ENCODE data around the gene FABP2.
"Not testable (repeated sequence)": the region's sequence is repeated elsewhere in the genome, so short reads cannot be mapped to it uniquely, and the experiment has no call there.

The FABP2 gene

DNA sequence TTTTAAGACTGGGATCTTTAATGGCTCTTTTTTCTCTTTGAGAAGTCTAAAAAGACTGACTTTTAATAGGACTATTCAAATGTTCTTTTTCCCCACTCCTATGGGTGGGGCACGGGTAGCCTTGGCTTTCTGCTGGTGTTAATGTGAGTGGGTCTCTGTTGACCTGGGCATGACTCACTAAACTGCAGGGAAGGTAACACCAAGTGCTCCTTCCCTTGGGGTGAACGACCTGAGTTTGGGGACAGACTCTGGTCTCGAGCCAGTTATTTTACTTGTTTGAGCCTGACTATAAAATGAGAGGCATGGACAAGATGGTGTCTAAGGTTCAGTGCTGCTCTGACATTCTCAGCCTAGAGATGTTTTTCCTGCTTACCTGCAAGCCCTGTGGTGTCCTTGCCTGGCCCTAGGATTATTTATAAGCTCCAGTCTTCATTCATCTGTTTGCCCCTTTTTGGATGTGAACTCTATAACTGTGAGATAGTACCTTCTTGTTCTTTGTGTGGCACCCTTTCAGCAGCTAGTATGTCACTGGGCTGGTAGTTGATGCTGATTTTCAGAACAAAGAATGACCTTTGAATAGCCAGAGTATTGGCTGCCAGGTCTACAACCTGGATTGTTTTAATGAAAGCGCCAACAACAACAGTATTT, 14.5 kb upstream of the FABP2 start:
- not testable (repeated sequence) for ATAC-seq (ENCODE audit: low read depth); DNase-seq (ENCODE audit: low spot score in 2 of 2); H3K27ac Mint-ChIP-seq; H3K4me1 Mint-ChIP-seq; H3K27me3 Mint-ChIP-seq; H3K9me3 Mint-ChIP-seq; H3K36me3 Mint-ChIP-seq; H3K4me3 Mint-ChIP-seq

DNA sequence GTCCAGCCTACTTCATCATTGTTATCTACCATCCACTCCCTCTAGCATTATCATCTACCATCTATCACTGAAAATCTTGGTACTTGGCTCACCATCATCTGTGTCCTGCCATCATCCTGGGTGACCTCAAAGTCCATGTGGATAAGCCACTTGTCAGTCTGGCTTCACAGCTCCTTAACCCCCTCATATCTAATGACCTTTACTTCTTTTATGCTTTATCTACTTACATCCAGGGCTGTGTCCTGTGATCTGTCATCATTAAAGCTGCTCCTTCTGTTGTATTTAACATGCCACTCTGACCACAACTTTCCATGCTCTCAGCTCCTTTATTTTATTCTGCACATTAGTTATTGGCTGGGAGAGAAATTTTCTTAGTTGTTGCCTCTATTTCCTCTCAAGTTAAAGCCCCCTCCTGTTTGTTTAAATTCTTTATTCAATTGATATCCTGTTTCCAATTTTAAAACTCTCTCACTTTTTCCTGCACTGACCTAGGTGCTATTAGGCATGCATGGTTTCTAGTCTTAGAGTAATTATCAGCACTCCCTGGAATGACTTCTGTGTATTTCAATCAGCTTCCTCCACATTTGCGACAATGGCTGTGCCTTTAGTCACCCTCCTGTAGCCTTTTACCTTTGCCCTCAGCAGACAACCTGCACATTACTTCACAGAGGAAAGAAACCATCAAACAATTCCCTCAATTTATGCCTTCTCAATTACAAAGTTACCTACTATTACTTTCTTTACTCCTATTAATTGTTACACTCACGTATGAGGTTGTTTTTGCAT, 8.1 kb upstream of the FABP2 start:
- ATAC-seq (ENCODE audit: low read depth), result no peak
- H3K27ac Mint-ChIP-seq, result no peak overlapping the region
- H3K36me3 Mint-ChIP-seq, result peaks cover 2% of the 10 kb centered on the region
- H3K4me3 Mint-ChIP-seq, result no peak overlapping the region
- H3K27me3 Mint-ChIP-seq, result no peaks in the 10 kb centered on the region
- H3K9me3 Mint-ChIP-seq, result no peaks in the 10 kb centered on the region
- DNase-seq (ENCODE audit: low spot score in 2 of 2), result no peak
- no peaks in the 10 kb centered on the region for H3K4me1 Mint-ChIP-seq

DNA sequence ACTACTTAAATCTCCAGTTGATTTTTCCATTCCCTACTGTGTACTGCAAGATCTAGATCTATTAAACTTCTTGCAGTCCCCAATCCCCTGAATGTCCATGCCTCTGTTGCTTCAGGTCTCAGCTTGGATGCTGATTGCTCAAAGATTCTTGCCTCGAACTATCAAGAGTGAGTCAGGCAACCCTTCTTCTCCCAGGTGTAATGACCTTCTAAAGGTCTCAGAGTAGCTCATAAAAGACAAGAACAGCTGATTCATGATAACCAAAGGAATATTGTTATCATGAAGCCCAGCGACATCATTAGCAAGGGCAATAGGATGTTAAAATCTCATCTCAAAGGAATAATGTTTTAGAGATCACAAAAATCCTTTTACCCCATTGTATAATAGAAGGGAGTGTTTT, 6.8 kb upstream of the FABP2 start:
- no peaks in the 10 kb centered on the region for H3K9me3 Mint-ChIP-seq
- ATAC-seq (ENCODE audit: low read depth) (no peak), DNase-seq (ENCODE audit: low spot score in 2 of 2) (no peak)
- no peaks in the 10 kb centered on the region for H3K27me3 Mint-ChIP-seq
- H3K4me1 Mint-ChIP-seq, result no peaks in the 10 kb centered on the region
- no peak overlapping the region for H3K27ac Mint-ChIP-seq
- peaks cover 2% of the 10 kb centered on the region for H3K36me3 Mint-ChIP-seq
- H3K4me3 Mint-ChIP-seq, result no peak overlapping the region

DNA sequence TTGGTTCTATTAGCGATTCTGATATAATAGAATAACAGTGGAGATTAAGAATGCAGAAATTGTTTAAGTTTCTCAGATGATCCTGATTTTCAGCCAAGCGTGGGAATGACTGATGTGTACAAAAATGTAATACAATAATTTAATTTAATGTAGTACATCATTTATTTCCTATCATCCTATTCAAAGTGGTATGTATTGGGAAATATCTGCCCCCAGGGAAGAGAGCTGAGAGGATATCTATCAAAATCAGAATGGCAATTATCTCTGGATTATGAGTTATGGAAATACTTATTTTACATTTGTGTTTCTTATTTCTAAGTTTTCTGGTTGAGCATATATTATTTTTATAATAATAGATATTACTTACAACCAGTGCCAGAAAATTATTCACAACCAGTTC, 3.9 kb downstream of the FABP2 start:
- Mint-ChIP-seq H3K27me3 (peaks cover 2% of the 10 kb centered on the region), H3K27ac (no peak overlapping the region), H3K4me1 (no peaks in the 10 kb centered on the region), H3K4me3 (no peak overlapping the region), H3K36me3 (no peaks in the 10 kb centered on the region), H3K9me3 (no peaks in the 10 kb centered on the region)
- DNase-seq (ENCODE audit: low spot score in 2 of 2) (no peak), ATAC-seq (ENCODE audit: low read depth) (no peak)

DNA sequence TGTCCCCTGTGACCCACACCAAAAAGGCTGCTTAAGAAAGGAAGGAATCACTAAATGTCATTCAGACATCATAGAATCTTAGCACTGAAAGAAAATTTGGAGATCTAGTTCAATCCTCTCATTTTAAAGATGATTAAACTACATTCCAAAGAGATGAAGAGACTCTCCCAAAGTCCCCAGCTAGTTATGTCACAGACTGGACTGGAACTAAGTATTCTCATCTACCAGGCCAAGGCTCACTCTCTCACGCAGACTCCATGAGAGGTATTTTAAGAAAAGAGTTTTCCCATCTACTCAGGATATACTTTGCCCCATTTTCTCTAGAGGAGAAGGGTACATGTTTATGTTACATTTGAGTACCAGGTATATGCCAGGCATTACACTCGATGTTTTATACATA, 6.9 kb downstream of the FABP2 start:
- H3K36me3 Mint-ChIP-seq, result no peaks in the 10 kb centered on the region
- no peak for ATAC-seq (ENCODE audit: low read depth)

DNA sequence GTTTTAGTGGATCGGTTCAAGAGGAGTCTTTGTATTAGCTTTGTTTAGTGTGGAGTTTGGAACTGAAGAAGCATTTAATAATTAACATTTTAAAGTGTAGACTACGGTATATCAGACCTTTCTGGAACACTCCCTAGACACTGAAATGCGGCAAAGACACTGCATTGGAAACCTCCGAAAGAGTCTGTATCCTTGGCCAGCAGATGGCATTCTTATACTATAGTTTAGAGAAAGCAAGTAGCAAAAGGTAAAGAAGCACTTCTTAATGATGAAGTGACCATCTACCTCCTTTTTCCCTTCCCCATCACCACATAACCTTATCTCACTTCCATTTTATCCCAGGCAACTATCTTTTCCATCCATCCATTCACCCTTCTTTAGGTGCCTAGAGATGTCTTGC, 7.6 kb downstream of the FABP2 start:
- Mint-ChIP-seq H3K27ac (no peak overlapping the region), H3K4me1 (no peaks in the 10 kb centered on the region), H3K4me3 (no peak overlapping the region), H3K27me3 (peaks cover 2% of the 10 kb centered on the region), H3K9me3 (no peaks in the 10 kb centered on the region), H3K36me3 (no peaks in the 10 kb centered on the region)
- ATAC-seq (ENCODE audit: low read depth) (peak; percentile 70), DNase-seq (ENCODE audit: low spot score in 2 of 2) (peak in 1 of 2 donors; percentile 19)

More for the DNA sequence above, 6.9 kb downstream of the FABP2 start:
- Mint-ChIP-seq H3K9me3 (no peaks in the 10 kb centered on the region), H3K27me3 (peaks cover 2% of the 10 kb centered on the region), H3K4me1 (no peaks in the 10 kb centered on the region), H3K4me3 (no peak overlapping the region), H3K27ac (no peak overlapping the region)
- no peak for DNase-seq (ENCODE audit: low spot score in 2 of 2)

DNA sequence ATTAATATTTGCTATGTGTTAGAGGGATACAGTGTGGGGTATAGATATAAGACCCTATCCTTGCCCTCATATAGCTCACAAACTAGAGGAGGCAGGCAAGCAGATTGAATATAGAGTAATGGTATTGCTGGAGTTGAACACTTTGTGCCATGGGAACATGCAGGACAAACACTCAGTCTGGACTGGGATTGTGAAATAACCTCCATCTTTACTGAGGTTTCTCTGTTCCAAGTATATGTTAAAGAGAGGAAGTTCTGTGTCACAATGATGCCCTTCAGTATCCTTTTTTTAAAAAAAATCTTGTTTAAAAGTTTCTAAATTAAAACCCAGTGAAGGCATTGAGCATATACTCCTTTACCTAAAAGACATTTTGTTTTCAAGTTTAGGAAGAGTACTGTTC, 8.7 kb downstream of the FABP2 start:
- Mint-ChIP-seq H3K4me3 (no peak overlapping the region), H3K27me3 (peaks cover 2% of the 10 kb centered on the region), H3K27ac (no peak overlapping the region), H3K4me1 (no peaks in the 10 kb centered on the region), H3K9me3 (no peaks in the 10 kb centered on the region), H3K36me3 (no peaks in the 10 kb centered on the region)
- no peak for ATAC-seq (ENCODE audit: low read depth)
- DNase-seq (ENCODE audit: low spot score in 2 of 2), result no peak

DNA sequence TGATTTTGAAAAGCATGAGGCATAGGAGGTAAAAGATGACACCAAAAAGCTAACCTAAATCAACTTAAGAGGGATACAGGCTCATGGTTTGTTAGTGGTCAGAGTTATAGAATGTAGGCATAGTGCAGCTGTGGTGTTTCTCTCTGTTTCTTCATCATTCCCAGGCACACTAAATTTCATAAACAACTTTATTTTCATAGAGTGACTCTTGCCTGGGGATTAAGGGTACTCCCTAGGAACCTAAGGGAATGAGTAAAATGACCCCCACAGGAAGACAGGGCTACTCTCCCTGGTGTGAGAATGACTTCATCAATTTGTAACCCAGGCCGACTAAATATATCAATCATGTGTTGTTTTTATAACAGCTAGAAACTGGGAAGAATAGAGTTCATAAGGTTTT, 11.1 kb downstream of the FABP2 start:
- Mint-ChIP-seq H3K9me3 (no peaks in the 10 kb centered on the region), H3K4me3 (no peak overlapping the region), H3K27me3 (peaks cover 2% of the 10 kb centered on the region), H3K27ac (no peak overlapping the region), H3K36me3 (no peaks in the 10 kb centered on the region), H3K4me1 (no peaks in the 10 kb centered on the region)
- DNase-seq (ENCODE audit: low spot score in 2 of 2), result no peak
- ATAC-seq (ENCODE audit: low read depth), result no peak

DNA sequence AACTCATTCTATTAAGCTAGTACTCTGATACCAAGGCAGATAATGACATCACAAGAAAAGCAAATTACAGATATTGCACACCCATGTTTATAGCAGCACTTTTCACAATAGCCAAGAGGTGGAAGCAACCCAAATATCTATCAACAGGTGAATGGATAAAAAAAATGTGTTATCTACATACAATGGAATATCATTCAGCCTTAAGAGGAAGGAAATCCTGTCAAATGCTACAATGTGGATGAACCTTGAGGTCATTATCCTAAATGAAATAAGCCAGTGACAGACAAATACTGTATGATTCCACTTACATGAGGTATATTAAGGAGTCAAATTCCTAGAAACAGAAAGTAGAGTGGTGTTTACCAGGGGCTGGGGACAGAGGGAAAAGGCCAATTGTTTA, 14.3 kb downstream of the FABP2 start:
- Mint-ChIP-seq H3K36me3 (peaks cover 3% of the 10 kb centered on the region), H3K4me3 (no peak overlapping the region), H3K4me1 (no peaks in the 10 kb centered on the region), H3K27ac (no peak overlapping the region), H3K9me3 (no peaks in the 10 kb centered on the region), H3K27me3 (no peaks in the 10 kb centered on the region)
- DNase-seq (ENCODE audit: low spot score in 2 of 2), result no peak
- ATAC-seq (ENCODE audit: low read depth), result no peak

DNA sequence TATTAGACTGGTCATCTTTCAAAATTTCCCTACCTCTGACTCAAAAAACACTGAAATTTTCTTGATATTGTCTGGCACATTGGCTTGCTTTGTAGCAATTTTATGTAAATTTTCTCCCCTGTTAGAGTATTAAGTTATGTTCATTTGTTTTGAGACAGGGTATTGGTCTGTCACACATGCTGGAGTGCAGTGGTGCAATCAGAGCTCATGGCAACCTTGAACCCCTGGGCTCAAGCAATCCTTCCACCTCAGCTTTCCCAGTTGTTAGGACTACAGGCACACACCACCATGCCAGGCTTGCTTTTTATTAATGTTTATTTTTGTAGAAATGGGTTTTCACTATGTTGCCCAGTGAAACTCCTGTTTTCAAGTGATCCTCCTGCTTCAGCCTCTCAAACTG, 17.5 kb downstream of the FABP2 start:
- peaks cover 3% of the 10 kb centered on the region for H3K36me3 Mint-ChIP-seq
- ATAC-seq (ENCODE audit: low read depth) (no peak), DNase-seq (ENCODE audit: low spot score in 2 of 2) (no peak)
- peaks cover 4% of the 10 kb centered on the region for H3K4me1 Mint-ChIP-seq
- no peak overlapping the region for H3K4me3 Mint-ChIP-seq
- no peak overlapping the region for H3K27ac Mint-ChIP-seq
- H3K27me3 Mint-ChIP-seq, result no peaks in the 10 kb centered on the region
- no peaks in the 10 kb centered on the region for H3K9me3 Mint-ChIP-seq

DNA sequence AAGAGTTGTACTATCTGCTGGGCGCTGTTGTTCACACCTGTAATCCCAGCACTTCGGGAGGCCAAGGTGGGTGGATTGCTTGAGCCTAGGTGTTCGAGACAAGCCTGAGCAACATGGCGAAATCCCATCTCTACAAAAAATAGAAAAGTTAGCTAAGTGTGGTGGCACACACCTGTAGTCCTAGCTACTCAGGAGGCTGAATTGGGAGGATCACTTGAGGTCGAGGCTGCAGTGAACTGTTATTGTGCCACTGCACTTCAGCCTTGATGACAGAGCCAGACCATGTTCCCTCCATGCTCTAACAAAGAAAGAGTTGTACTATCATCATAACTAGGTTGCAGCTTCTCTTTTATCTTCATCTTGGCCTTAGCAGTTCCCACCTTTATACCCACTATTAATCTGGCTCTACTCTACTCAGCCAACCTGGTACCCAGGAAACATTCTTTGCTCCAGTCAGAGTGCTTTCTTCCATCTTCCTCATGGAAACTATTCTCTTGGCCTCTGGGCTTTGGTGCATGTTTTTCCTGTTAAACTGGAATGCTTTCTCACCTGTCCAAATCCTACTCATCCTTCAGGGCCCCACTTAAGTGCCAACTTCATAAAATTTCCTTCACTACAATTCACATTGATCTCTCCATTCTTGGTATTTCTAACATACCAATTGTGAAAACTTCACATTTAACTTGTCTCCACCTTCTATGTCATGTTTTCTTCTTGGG, 18.2 kb downstream of the FABP2 start:
- no peak for ATAC-seq (ENCODE audit: low read depth)
- Mint-ChIP-seq H3K27me3 (no peaks in the 10 kb centered on the region), H3K27ac (no peak overlapping the region), H3K4me1 (peaks cover 10% of the 10 kb centered on the region), H3K4me3 (no peak overlapping the region), H3K36me3 (peaks cover 7% of the 10 kb centered on the region), H3K9me3 (no peaks in the 10 kb centered on the region)
- DNase-seq (ENCODE audit: low spot score in 2 of 2), result no peak

DNA sequence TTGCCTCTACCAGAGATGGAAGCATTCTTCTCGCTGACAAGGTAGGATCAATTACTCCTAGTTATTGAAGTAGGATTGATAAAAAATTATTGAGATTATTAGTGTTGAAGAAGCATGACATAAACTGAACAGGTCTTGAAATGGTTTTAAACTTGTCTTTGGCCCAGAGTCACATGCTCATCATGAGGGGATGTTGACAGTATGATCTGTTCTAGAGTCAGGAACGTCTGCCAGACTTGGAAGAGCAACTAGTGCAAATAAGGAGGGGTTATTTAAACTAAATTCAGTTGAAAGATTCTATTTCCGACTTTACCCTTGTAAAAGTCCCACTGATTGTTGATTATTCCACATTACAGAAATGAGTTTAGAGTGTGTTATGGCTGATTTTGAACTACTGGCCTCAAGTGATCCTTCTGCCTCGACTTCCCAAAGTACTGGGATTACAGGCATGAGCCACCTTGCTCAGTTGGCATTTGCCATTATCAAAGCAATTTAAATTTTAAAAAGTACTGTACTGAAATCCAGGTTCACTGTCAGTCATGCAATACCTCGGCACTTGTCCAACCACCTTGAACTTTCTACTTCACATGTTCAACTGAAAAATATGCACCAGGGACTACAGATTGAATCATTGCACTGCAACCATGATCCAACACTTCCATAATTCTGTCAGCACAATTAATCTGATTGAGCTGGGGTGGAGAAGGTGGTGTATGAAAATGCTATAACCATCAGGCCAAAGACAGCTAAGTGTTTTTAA, 19.7 kb downstream of the FABP2 start:
- no peaks in the 10 kb centered on the region for H3K9me3 Mint-ChIP-seq
- H3K4me1 Mint-ChIP-seq, result peaks cover 11% of the 10 kb centered on the region
- H3K4me3 Mint-ChIP-seq, result no peak overlapping the region
- H3K27me3 Mint-ChIP-seq, result no peaks in the 10 kb centered on the region
- DNase-seq (ENCODE audit: low spot score in 2 of 2) (no peak), ATAC-seq (ENCODE audit: low read depth) (no peak)
- no peak overlapping the region for H3K27ac Mint-ChIP-seq
- H3K36me3 Mint-ChIP-seq, result peaks cover 9% of the 10 kb centered on the region

DNA sequence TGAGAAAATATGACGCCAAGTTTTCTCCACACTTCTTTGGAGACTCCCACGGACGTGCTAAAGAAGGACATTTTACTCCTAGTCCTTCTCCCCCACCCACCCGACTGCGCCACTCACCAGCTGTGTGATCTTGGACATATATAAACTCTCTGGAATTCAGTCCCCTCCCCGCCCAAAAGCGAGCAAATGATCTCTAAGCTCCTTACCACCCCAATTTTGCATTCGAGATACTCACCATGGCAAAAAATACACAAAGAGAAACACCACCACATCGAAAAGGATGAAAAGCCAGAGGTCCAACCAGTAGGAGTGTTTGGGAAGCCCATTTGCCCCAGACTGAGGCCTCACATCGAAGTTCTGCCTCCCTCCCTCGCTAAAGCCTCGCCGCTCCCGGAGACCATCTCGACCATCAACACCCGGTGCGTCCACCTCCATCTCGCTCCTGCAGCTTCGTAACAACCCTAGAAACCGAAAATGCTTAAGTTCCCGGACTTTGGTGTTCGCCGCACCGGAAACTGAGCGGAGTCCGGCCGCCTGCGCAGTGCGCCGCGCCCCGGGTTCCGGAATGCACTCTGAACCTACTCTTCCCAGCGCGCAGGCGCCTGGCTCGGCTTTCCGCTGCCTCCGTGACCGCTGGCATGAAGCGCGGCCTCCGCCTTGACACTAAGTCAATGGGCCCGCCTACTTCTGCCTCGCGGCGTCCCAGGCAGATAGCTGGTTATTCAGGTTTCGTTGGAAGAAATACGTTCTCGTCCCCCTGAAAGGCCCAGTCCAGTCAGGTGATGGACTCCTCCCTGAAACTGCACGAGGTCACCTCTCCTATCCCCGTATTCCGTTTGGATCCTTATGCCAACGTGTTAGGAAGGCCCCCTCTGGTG, 21.6 kb downstream of the FABP2 start:
- ATAC-seq (ENCODE audit: low read depth) (peak; percentile 89), DNase-seq (ENCODE audit: low spot score in 2 of 2) (peak; percentile 83 to 86)
- peaks cover 15% of the 10 kb centered on the region for H3K36me3 Mint-ChIP-seq
- no peaks in the 10 kb centered on the region for H3K9me3 Mint-ChIP-seq
- H3K27ac Mint-ChIP-seq, result peak overlapping the region; percentile 99
- H3K27me3 Mint-ChIP-seq, result no peaks in the 10 kb centered on the region
- peaks cover 14% of the 10 kb centered on the region for H3K4me1 Mint-ChIP-seq
- peak overlapping the region; percentile 93 for H3K4me3 Mint-ChIP-seq

Measured in memory B cell (primary cell).